Cardiac fibroblast (primary cell): Measurements from ENCODE around the gene PDK3.
A peak's percentile ranks its signal among the peaks of the same experiment; 100 is the strongest.

Experiments used
- DNase-seq, 2 donors: peaks; one replicate each; pipeline versions ENCODE4 v3.0.0 to v3.0.0-alpha.2; 2010; ENCODE audit warnings: low read depth in 2 of 2
- H3K4me3 ChIP-seq, 2 donors: replicated peaks in 1 of 2; 1 replicate in 1 of 2; 2 replicates in 1 of 2; pipeline ENCODE4 v1.5.1; 2011; ENCODE audit warnings: low read depth in 2 of 2, low read length in 2 of 2, mild to moderate bottlenecking in 2 of 2, moderate library complexity in 1 of 2
- TF ChIP-seq, protein P1 (sequence below): IDR thresholded peaks from one replicate; pipeline ENCODE4 v1.5.1; 2011; ENCODE audit warnings: low read depth, mild to moderate bottlenecking, low read length, inconsistent platforms

Gene PDK3

DNA sequence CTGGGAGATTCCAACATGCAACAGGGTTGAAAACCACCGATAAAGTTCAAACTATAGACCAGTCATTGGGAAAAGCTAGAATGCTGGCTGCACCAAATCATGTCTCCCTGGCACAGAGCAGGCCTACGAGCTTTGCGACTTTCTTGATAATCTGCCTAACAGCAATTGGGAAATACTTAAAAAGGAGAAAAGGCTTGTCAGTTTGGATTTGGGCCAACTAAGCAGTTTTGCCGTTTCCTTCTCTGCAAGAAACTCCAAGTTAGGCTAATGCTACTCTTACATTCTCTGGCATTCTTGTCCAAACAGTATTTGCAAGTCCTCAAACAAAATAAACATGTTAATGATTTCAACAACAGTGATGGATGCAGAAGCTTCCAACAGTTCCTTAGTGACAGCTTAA is 87.9 kb downstream of the PDK3 start:
- TF ChIP-seq, protein P1, sequence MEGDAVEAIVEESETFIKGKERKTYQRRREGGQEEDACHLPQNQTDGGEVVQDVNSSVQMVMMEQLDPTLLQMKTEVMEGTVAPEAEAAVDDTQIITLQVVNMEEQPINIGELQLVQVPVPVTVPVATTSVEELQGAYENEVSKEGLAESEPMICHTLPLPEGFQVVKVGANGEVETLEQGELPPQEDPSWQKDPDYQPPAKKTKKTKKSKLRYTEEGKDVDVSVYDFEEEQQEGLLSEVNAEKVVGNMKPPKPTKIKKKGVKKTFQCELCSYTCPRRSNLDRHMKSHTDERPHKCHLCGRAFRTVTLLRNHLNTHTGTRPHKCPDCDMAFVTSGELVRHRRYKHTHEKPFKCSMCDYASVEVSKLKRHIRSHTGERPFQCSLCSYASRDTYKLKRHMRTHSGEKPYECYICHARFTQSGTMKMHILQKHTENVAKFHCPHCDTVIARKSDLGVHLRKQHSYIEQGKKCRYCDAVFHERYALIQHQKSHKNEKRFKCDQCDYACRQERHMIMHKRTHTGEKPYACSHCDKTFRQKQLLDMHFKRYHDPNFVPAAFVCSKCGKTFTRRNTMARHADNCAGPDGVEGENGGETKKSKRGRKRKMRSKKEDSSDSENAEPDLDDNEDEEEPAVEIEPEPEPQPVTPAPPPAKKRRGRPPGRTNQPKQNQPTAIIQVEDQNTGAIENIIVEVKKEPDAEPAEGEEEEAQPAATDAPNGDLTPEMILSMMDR, result no peak
- peak; percentile 2 to 51 for DNase-seq
- H3K4me3 ChIP-seq, result no peak overlapping the region

DNA sequence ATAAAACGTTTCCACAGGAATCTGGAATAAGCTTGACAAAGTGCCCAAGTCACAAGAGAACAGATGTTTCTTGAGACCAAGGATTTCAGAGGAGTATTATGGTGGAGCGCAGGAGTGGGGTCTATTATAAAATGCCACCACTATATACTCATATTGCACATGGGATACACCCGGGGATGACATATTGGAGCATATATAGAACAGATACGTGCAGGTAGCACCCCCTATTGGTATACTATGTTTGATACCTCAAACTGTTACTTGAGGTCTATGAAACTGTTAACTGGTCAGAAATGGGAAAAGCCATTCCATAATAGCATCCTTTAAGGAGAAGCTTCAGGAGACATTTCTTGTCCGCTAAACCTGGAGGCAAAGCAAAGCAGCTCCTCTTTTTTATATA is 96.0 kb downstream of the PDK3 start:
- TF ChIP-seq, protein P1, result peak; percentile 17
- DNase-seq, result peak; percentile 14 to 16
- no peak overlapping the region for H3K4me3 ChIP-seq

DNA sequence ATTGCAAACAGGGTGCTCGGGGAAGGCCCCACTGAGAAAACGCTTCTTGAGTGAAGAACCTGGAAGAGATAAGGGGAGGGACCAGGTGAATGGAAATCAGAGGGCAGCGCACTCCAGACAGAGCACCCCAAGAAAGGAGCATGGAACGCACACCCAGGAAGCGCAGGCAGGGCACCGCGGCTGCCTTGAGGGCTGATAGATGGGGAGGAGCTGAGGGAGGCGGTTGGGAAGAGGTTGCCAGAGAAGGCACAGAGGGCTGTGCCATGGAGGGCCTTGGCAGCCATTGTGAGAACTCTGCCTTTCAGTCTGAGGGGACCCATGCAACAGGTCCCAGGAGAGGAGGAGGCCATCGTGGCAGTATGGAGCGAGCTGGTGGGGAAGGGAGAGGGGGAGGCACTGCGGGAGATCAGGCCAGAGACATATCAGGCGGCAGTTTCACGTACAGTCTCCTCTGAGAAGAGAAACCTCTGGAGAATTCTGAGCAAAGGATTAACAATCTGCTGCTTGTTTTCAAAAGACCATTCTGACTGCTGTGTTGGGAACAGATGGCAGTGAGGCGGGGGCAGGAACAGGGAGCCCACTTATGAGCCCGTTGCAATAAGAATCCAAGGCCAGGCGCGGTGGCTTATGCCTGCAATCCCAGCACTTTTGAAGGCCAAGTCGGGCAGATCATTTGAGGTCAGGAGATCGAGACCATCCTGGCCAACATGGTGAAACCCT is 98.4 kb downstream of the PDK3 start:
- no peak overlapping the region for H3K4me3 ChIP-seq
- TF ChIP-seq, protein P1, result no peak

DNA sequence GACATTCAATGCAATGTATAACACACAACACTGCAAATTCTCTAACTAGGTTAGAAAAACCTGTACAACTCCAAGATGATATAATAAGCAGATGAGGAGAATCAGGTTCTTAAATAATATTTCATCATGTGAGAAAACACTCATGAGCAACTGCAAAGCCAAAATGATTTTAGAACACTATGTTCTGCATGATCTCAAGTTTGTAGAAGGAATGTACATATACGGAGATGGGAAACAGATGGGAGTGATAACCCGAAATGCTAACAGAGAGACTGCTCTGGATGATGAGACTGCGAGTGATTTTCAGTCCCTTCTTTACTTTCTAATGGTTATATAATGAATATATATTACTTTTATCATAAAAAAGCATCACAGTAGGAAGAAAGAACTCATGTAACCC is 101.2 kb downstream of the PDK3 start:
- TF ChIP-seq, protein P1, result no peak
- DNase-seq, result no peak
- H3K4me3 ChIP-seq, result no peak overlapping the region

More for the DNA sequence above, 98.4 kb downstream of the PDK3 start:
- no peak for DNase-seq

DNA sequence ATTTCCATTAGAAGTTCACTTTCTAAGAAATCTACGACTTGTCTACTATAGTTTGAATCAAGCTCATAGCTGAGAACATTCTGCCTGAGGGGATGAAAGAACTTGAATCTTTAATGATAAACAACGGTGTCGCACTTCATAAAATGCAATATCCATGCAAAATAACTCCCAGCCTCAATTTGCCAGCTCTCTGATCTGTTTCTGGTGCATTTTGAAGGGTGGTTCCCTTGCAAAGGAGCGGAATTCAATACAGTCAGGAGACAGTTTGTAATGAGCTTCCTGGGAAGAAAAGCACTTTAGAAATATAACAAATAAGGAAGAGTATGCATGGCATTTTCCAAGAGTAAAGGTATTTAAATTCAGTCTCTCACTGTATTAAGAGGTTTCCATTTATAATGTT is 102.1 kb downstream of the PDK3 start:
- H3K4me3 ChIP-seq, result no peak overlapping the region
- TF ChIP-seq, protein P1, result no peak
- no peak for DNase-seq

DNA sequence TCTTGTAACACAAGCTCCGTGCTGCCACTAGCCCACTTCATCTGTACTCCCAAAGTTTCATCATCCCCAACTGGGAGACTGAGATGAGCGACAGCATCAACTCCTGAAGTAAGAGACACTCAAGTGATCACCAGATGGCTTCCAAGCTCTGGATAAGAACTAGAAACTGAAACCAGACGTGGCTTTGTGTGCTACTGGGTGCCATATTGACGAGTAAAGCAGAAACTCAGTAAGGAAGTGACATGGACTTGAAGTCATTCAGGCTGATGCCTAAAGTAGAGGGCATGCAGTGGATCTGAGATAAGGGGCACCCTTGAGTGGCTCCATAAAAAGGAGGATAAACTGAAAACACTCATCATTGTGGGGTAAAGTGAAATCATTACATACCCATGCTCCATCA is 109.7 kb downstream of the PDK3 start:
- TF ChIP-seq, protein P1, result no peak
- no peak for DNase-seq
- no peak overlapping the region for H3K4me3 ChIP-seq

DNA sequence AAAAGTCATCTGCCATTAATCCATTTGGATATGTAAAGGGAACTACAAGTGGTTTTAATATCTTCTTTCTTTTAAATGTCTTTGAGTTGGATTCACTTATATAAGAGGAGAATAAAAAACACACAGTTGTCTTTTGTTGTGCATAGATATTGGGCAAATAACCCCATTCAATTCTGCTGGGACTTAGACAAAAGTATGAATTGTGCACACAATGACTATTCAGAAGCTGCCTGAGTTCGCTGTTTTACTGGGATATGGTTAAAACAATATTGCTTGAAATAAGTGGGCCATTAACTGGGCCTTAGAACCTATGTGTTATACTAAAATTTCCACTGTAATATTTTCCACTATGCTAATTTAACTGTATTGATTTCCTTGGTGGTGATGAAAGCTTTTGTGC is 110.4 kb downstream of the PDK3 start:
- no peak for DNase-seq
- TF ChIP-seq, protein P1, result no peak

More for the DNA sequence above, 110.4 kb downstream of the PDK3 start:
- H3K4me3 ChIP-seq, result no peak overlapping the region
